Adrenal gland (tissue), 12 donors: Measurements from ENCODE around the gene CACNA1A. TPM values are rescaled to one million over a fixed set of nuclear protein-coding genes. Genes with fewer than 3 reads are reported as not detected.

Experiments used
- DNase-seq, 7 donors: peaks; one replicate each; pipeline ENCODE4 v3.0.0-alpha.2; 2019 to 2020
- H3K27ac ChIP-seq, 5 donors: fragments of 200-600 bp; sonication (generic) in 4 of 5; 1 replicate in 3 of 5; 2 replicates in 2 of 5; pipeline versions ENCODE4 v1.5.1 to v1.8.0; 2016 to 2020; ENCODE audit warnings: mild to moderate bottlenecking in 1 of 5
- H3K27me3 ChIP-seq: fragments of 200-600 bp; 2 replicates; pipeline ENCODE4 v1.8.0; 2021
- H3K36me3 ChIP-seq, 2 donors: fragments of 200-600 bp; replicated peaks in 1 of 2; 1 replicate in 1 of 2; 2 replicates in 1 of 2; pipeline versions ENCODE4 v1.5.1 to v1.8.0; 2018 to 2022
- H3K4me1 ChIP-seq, 2 donors: fragments of 200-600 bp; replicated peaks in 1 of 2; 1 replicate in 1 of 2; 2 replicates in 1 of 2; pipeline versions ENCODE4 v1.5.1 to v1.8.0; 2018 to 2021
- H3K4me3 ChIP-seq, 4 donors: fragments of 200-600 bp; sonication (generic) in 3 of 4; one replicate each; pipeline ENCODE4 v1.5.1; 2016 to 2018
- H3K9me3 ChIP-seq, 3 donors: fragments of 200-600 bp; sonication (generic) in 1 of 3; replicated peaks in 1 of 3; 1 replicate in 2 of 3; 2 replicates in 1 of 3; pipeline versions ENCODE4 v1.5.1 to v1.8.0; 2016 to 2021
- CTCF ChIP-seq, 6 experiments: fragments of 450-650 bp in 4 of 6; fragments of 200-600 bp in 2 of 6; sonication (generic) in 1 of 6; IDR thresholded peaks; 1 replicate in 5 of 6; 2 replicates in 1 of 6; pipeline versions ENCODE4 v1.5.1 to v1.8.0; 2016 to 2021; ENCODE audit warnings: antibody characterized with exemption in 6 of 6, mild to moderate bottlenecking in 2 of 6, moderate library complexity in 1 of 6
- POLR2A ChIP-seq, 2 donors: fragments of 450-650 bp; IDR thresholded peaks; one replicate each; pipeline ENCODE4 v1.6.1; 2017; ENCODE audit warnings: antibody characterized with exemption in 2 of 2, mild to moderate bottlenecking in 2 of 2, moderate library complexity in 1 of 2
- WGBS, 4 donors: extraction: QIAGEN DNeasy Blood & Tissue Kit in 2 of 4; methylation state at CpG; one replicate each; pipeline versions ENCODE4 v1.1.5 to v1.1.7; 2013 to 2017; 5-methylcytosine and 5-hydroxymethylcytosine counted together
- intact Hi-C, 2 donors: fragments of 100-400 bp; cut with DNase I; formaldehyde crosslinking; loops; one replicate each; pipeline versions ENCODE4 v1.14.1 to v1.15.0; 2022 to 2023
- polyA plus RNA-seq, 3 donors: library from polyadenylated mRNA; stranded (reverse); fragments of 200-250 nt in 2 of 3; fragments of 350-450 nt in 1 of 3; fragmentation: Illumina TruSeq in 1 of 3; extraction: RNeasy Lipid Tissue Mini Kit (QIAGEN cat#74804) in 1 of 3; gene quantifications; one replicate each; pipeline ENCODE4 v1.2.3, GENCODE V29; 2013 to 2014
- total RNA-seq, 9 donors: library from RNA; depleted of rRNA in 4 of 9; stranded (reverse); fragments of >200 nt in 4 of 9; fragments of 120-200 nt in 1 of 9; fragmentation: NEBNext Ultra II Directional in 1 of 9; extraction: Animal tissue kit (Norgen Biotek cat#: 25700) in 1 of 9; gene quantifications; one replicate each; pipeline versions ENCODE4 v1.1.0 to v1.2.4, GENCODE V29; 2013 to 2023
- donor health status: healthy with polysubstance abuse.
- donor health status: Bipolar disorder and iron deficiency.
- donor health status: DM: yes; HTN: yes; CAD: no.
- donor health status: DM: no; HTN: no; CAD: no.
- donor health status: DM: no; HTN: no; CAD: no.
- donor health status: DM: yes; HTN: yes; CAD: no.

The CACNA1A gene
- total and polyA plus RNA-seq, 12 donors = 0.28 to 35.4 (median 2.8) TPM; not detected in 1

GRCh38 chr19:13493516-13494310 is 12.6 kb downstream of the CACNA1A start:
- H3K9me3 ChIP-seq = no peaks in the 10 kb centered on the region
- 75 to 81% (median 78%) methylated on average over 1 of the region's 1 CpG for WGBS, 4 donors
- no peak overlapping the region for H3K27ac ChIP-seq
- no peaks in the 10 kb centered on the region for H3K4me1 ChIP-seq
- H3K4me3 ChIP-seq = no peak overlapping the region
- no peaks in the 10 kb centered on the region for H3K36me3 ChIP-seq
- no peak for DNase-seq
- no peaks in the 10 kb centered on the region for H3K27me3 ChIP-seq
- intact Hi-C loops = no loop called here
- TF ChIP-seq POLR2A (IDR thresholded peaks at IDR 0.05) (no peak), CTCF (IDR thresholded peaks at IDR 0.05) (no peak)

DNA sequence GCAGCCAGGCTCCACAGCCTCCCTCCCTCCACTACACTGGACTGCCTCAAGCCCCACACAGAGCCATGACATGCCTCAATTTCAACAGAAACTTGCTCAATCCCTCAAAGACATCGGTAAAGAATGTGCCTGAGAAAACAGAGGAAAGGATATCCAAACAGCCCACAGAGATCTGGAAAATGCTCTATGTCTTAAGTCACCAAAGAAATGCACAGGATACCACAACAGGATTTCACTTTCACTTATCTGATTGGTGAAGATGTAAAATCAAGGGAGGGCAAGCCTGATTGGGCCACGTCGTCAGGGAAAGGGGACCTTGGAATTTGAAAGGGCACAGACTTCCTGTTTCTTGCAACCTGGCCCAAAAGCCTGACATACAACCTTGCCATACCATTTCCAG is 14.2 kb downstream of the CACNA1A start:
- intact Hi-C loops = no loop called here
- H3K36me3 ChIP-seq = no peaks in the 10 kb centered on the region
- WGBS, 4 donors = 4 to 16% (median 7%) methylated on average over 3 of the region's 3 CpGs
- no peak for TF ChIP-seq POLR2A (IDR thresholded peaks at IDR 0.05)
- TF ChIP-seq CTCF (IDR thresholded peaks at IDR 0.05) = no peak
- H3K4me3 ChIP-seq = no peak overlapping the region
- DNase-seq = no peak
- H3K9me3 ChIP-seq = no peaks in the 10 kb centered on the region
- H3K27me3 ChIP-seq = no peaks in the 10 kb centered on the region
- H3K27ac ChIP-seq = no peak overlapping the region
- no peaks in the 10 kb centered on the region for H3K4me1 ChIP-seq

- TF ChIP-seq POLR2A (IDR thresholded peaks at IDR 0.05) (no peak), CTCF (IDR thresholded peaks at IDR 0.05) (no peak)
- no peak overlapping the region for H3K4me3 ChIP-seq
- H3K27ac ChIP-seq = no peak overlapping the region
- WGBS, 4 donors = 69 to 95% (median 86%) methylated on average over 1 of the region's 1 CpG
- intact Hi-C loops = no loop called here
- H3K27me3 ChIP-seq = no peaks in the 10 kb centered on the region
- no peaks in the 10 kb centered on the region for H3K4me1 ChIP-seq
- H3K9me3 ChIP-seq = no peaks in the 10 kb centered on the region
- no peaks in the 10 kb centered on the region for H3K36me3 ChIP-seq
- DNase-seq = no peak
These were observed 18.3 kb downstream of the CACNA1A start for GRCh38 chr19:13487985-13488384.

GRCh38 chr19:13484166-13484565 is 22.1 kb downstream of the CACNA1A start:
- no peaks in the 10 kb centered on the region for H3K9me3 ChIP-seq
- H3K4me3 ChIP-seq = no peak overlapping the region
- 84 to 95% (median 91%) methylated on average over 1 of the region's 1 CpG for WGBS, 4 donors
- H3K4me1 ChIP-seq = no peaks in the 10 kb centered on the region
- no peaks in the 10 kb centered on the region for H3K36me3 ChIP-seq
- intact Hi-C loops = no loop called here
- no peak for DNase-seq
- H3K27me3 ChIP-seq = no peaks in the 10 kb centered on the region
- TF ChIP-seq POLR2A (IDR thresholded peaks at IDR 0.05) (no peak), CTCF (IDR thresholded peaks at IDR 0.05) (no peak)
- H3K27ac ChIP-seq = no peak overlapping the region
